Mammary epithelial cell (primary cell): ENCODE results near the gene NXPH2.

Experiments used
- EZH2 ChIP-seq: IDR thresholded peaks from 2 replicates; pipeline ENCODE4 v1.6.1; 2012; ENCODE audit warnings: low read length, inconsistent platforms, borderline replicate concordance
- TF ChIP-seq, protein P1 (sequence below), 2 donors: IDR thresholded peaks in 1 of 2; conservative IDR thresholded peaks in 1 of 2; 2 replicates each; pipeline ENCODE4 v1.5.1; 2011 to 2012; ENCODE audit warnings: inconsistent platforms in 2 of 2, low read length in 2 of 2, mild to moderate bottlenecking in 2 of 2, control low read depth in 1 of 2, low read depth in 1 of 2; ENCODE audit not compliant: insufficient read depth in 1 of 2; ENCODE audit errors: extremely low read depth in 1 of 2

DNA sequence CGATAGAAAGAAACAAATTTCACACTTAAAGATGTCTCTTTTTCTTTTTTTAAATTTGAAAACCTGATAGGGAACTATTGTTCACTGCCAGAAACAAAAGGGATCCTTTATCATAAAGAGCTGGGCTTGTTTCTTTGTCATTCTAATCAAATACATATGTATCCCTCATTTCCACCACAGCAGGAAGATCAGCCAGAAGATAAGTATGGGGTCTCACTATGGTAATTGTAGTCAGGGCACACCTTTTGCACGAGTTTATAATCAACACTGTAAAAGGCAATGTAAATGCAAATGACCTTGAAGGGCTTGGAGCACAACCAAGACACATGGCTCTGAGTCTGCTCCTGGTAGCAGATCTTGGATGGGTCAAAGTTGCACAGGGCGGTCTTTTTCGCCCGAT lies 109.5 kb downstream of the NXPH2 start:
- no peak for TF ChIP-seq EZH2
- TF ChIP-seq, protein P1, sequence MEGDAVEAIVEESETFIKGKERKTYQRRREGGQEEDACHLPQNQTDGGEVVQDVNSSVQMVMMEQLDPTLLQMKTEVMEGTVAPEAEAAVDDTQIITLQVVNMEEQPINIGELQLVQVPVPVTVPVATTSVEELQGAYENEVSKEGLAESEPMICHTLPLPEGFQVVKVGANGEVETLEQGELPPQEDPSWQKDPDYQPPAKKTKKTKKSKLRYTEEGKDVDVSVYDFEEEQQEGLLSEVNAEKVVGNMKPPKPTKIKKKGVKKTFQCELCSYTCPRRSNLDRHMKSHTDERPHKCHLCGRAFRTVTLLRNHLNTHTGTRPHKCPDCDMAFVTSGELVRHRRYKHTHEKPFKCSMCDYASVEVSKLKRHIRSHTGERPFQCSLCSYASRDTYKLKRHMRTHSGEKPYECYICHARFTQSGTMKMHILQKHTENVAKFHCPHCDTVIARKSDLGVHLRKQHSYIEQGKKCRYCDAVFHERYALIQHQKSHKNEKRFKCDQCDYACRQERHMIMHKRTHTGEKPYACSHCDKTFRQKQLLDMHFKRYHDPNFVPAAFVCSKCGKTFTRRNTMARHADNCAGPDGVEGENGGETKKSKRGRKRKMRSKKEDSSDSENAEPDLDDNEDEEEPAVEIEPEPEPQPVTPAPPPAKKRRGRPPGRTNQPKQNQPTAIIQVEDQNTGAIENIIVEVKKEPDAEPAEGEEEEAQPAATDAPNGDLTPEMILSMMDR (conservative IDR thresholded peaks at IDR 0.05 in 1 of 2, IDR thresholded peaks at IDR 0.05 in 1 of 2; ENCODE audit: extremely low read depth in 1 of 2, insufficient read depth in 1 of 2, low read depth in 1 of 2, low read length in 2 of 2) = no peak
